Neural crest cell (in vitro differentiated cells): ENCODE measurements around the gene DMGDH. TPM values are rescaled to one million over a fixed set of nuclear protein-coding genes. Genes with fewer than 3 reads are reported as not detected.

Source experiments
- DNase-seq: peaks from one replicate; pipeline ENCODE4 v3.0.0; 2021; ENCODE audit warnings: low read depth, mixed read lengths, low spot score
- H3K27ac Mint-ChIP-seq: one replicate; pipeline ENCODE4 v1.8.0; 2021; ENCODE audit warnings: mild to moderate bottlenecking, mixed read lengths; ENCODE audit not compliant: unreplicated experiment
- H3K27me3 Mint-ChIP-seq: 2 replicates; pipeline ENCODE4 v1.8.0; 2021; ENCODE audit warnings: low read depth, mild to moderate bottlenecking, mixed read lengths
- H3K36me3 Mint-ChIP-seq: 2 replicates; pipeline ENCODE4 v1.8.0; 2021; ENCODE audit warnings: low read depth, mild to moderate bottlenecking, mixed read lengths
- H3K4me1 Mint-ChIP-seq: 2 replicates; pipeline ENCODE4 v1.8.0; 2021; ENCODE audit warnings: mixed read lengths
- H3K4me3 Mint-ChIP-seq: one replicate; pipeline ENCODE4 v1.8.0; 2021; ENCODE audit warnings: mild to moderate bottlenecking, mixed read lengths
- H3K9me3 Mint-ChIP-seq: 2 replicates; pipeline ENCODE4 v1.8.0; 2021; ENCODE audit warnings: mixed read lengths
- CTCF ChIP-seq: fragments of 200-600 bp; sonication (generic); conservative IDR thresholded peaks from 2 replicates; pipeline ENCODE4 v1.5.0; 2021; ENCODE audit warnings: antibody characterized with exemption, mild to moderate bottlenecking
- total RNA-seq: library from RNA; stranded (reverse); gene quantifications from 2 replicates; pipeline ENCODE4 v1.2.1, GENCODE V29; 2021

DMGDH gene
- total RNA-seq, 1 donor from 2014 or later = not detected

GRCh38 chr5:78971998-78972397, 97.5 kb downstream of the DMGDH start:
- peaks cover 2% of the 10 kb centered on the region for H3K36me3 Mint-ChIP-seq
- no peaks in the 10 kb centered on the region for H3K27me3 Mint-ChIP-seq
- DNase-seq = no peak
- H3K27ac Mint-ChIP-seq = no peak overlapping the region
- H3K9me3 Mint-ChIP-seq = no peaks in the 10 kb centered on the region
- no peak overlapping the region for H3K4me3 Mint-ChIP-seq
- TF ChIP-seq CTCF = no peak
- no peaks in the 10 kb centered on the region for H3K4me1 Mint-ChIP-seq

DNA sequence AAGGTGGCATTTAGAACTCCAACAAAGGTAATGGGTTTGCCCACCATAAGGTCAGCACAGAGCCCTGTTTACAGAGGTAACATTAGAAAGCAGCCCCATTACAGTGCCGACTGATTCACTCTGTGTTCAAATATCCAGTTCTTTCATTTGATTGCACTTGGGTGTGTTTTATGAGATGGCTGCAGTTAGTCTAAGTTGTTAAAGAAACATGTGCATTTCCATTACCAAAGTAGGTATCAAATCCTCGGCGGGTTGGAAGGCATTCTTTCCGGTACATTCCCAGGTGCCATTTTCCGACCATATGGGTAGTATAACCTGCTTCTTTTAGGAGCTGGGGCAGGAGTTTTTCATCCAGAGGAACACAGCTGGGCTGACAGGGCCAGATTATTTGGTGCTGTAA, 100.7 kb downstream of the DMGDH start:
- Mint-ChIP-seq H3K4me1 (no peaks in the 10 kb centered on the region), H3K9me3 (no peaks in the 10 kb centered on the region), H3K27me3 (no peaks in the 10 kb centered on the region), H3K4me3 (no peak overlapping the region), H3K27ac (no peak overlapping the region), H3K36me3 (peaks cover 4% of the 10 kb centered on the region)
- no peak for DNase-seq
- no peak for TF ChIP-seq CTCF

DNA sequence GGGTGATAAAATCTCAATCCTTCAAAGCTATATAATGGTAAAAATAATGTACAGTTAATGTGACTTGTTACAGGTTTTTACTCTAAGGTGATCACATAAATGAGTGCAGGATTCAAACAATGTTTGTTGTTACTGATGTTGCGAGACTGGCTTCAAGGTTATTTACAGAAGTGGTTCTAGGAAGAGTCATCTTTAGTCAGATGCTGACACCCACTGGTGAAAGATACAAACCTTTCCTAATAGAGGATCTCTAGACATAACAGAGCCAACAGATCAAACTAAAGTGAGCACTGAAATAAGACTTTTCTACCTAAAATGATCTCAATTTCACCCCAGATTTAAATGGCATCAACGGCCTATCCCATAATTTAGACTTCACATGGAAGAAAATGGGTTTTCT, 104.6 kb downstream of the DMGDH start:
- Mint-ChIP-seq H3K36me3 (peaks cover 4% of the 10 kb centered on the region), H3K9me3 (no peaks in the 10 kb centered on the region), H3K27ac (no peak overlapping the region), H3K27me3 (no peaks in the 10 kb centered on the region), H3K4me1 (no peaks in the 10 kb centered on the region), H3K4me3 (no peak overlapping the region)
- peak; percentile 71 for TF ChIP-seq CTCF
- no peak for DNase-seq

- DNase-seq = no peak
- TF ChIP-seq CTCF = no peak
- no peaks in the 10 kb centered on the region for H3K9me3 Mint-ChIP-seq
- H3K4me3 Mint-ChIP-seq = no peak overlapping the region
- H3K4me1 Mint-ChIP-seq = peaks cover 9% of the 10 kb centered on the region
- H3K36me3 Mint-ChIP-seq = peaks cover 2% of the 10 kb centered on the region
- no peak overlapping the region for H3K27ac Mint-ChIP-seq
- no peaks in the 10 kb centered on the region for H3K27me3 Mint-ChIP-seq
Observed at GRCh38 chr5:78961743-78962142, 107.7 kb downstream of the DMGDH start.

GRCh38 chr5:78959767-78960166, 109.7 kb downstream of the DMGDH start:
- TF ChIP-seq CTCF = no peak
- Mint-ChIP-seq H3K9me3 (no peaks in the 10 kb centered on the region), H3K27me3 (no peaks in the 10 kb centered on the region), H3K4me3 (no peak overlapping the region), H3K36me3 (peaks cover 4% of the 10 kb centered on the region), H3K27ac (no peak overlapping the region), H3K4me1 (peaks cover 9% of the 10 kb centered on the region)
- DNase-seq = no peak
